ENCODE data around the gene NR0B2. TPM values are rescaled to one million over a fixed set of nuclear protein-coding genes. Genes with fewer than 3 reads are reported as not detected.

The NR0B2 gene, protein sequence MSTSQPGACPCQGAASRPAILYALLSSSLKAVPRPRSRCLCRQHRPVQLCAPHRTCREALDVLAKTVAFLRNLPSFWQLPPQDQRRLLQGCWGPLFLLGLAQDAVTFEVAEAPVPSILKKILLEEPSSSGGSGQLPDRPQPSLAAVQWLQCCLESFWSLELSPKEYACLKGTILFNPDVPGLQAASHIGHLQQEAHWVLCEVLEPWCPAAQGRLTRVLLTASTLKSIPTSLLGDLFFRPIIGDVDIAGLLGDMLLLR
- total RNA-seq: not detected in 2 replicates

DNA sequence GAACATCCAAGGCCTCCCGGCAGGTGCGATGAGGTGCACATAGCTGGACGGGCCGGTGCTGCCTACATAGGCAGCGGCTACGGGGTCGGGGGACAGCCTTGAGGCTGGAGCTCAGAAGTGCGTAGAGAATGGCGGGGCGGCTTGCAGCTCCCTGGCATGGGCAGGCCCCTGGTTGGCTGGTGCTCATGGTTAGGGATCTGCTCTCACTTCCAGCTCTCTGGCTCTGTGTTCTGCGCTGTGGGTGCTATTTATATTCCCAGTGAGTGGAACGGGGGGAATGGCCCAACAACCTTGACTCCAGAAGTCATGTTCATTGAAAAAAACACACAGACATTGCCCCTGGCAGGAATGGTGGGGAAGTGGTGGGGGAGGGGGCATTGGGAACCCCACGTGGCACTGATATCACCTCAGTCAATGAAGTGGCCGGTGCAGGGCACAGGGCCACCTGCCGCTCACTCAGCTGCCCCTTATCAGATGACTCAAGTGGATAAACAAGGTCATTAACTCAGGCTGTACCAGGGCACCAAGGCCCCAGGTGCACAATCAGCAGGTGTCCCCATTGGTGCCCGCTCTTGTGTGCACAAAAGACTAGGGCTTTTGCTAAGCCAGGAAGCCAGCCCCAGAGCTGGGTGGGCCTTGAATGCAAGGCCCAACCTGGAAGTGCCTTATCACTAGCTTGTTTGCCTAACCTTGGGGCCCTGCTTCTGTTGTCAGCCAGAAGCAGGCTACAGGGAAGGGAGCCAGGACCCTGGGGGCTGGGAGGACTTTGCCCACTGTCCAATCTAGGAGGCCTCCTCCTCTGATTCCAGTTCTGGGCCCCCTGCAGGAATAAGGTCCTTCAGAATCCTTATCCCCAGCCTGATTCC lies at the start of gene NR0B2:
NR0B2 (minus strand) TSS at position 222 of the 866 bp plus-strand sequence; CDS start at position 187, 35 bp downstream.

DNA sequence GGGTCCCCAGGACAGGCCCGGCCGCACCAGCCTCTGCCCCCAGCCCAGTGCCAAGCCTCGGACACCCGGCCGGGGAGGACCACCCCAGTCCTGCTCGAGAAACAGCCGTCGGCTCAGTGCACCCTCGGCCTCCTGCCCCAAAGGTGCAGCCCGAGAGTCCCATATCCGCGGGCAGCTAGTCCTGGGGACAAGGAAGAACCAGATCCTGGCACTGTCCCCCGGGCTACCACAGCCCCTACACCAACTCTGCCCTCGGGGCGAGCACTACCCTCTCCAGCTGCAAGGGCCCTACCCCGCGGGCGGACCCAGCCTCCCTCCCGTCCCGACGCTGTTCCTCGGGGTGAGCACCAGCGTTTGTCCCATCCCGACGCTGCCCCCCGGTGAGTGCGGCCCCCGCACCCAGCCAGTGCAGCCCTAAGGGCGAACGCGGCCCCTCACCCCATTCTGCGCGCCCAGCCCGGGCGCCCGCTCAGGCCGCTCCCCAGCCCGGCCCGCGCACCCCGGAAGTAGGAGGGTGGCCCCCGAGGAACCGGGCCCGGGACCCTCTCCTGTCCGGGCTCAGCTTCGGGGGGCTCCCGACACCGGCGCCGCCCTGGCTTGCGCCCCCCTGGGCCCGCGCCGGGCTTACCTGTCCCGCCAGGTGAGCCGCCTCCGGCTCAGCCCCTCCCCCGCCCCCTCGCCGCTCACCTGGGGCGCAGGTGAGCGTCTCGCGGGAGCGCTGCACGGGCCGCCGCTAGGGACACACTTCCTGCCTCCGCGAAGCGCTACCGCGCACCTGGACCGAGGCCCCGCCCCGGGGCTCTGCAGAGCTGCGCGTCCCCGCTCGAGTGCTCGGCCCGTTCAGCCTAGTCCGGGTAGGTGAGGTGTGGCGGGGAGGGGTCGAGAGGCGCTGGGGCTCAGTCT lies 46.2 kb upstream of the NR0B2 start, which contains the start of gene KDF1:
KDF1 (minus strand) TSS at position 747 of the 903 bp plus-strand sequence. CDS start 8,088 bp downstream, outside the sequence.

DNA sequence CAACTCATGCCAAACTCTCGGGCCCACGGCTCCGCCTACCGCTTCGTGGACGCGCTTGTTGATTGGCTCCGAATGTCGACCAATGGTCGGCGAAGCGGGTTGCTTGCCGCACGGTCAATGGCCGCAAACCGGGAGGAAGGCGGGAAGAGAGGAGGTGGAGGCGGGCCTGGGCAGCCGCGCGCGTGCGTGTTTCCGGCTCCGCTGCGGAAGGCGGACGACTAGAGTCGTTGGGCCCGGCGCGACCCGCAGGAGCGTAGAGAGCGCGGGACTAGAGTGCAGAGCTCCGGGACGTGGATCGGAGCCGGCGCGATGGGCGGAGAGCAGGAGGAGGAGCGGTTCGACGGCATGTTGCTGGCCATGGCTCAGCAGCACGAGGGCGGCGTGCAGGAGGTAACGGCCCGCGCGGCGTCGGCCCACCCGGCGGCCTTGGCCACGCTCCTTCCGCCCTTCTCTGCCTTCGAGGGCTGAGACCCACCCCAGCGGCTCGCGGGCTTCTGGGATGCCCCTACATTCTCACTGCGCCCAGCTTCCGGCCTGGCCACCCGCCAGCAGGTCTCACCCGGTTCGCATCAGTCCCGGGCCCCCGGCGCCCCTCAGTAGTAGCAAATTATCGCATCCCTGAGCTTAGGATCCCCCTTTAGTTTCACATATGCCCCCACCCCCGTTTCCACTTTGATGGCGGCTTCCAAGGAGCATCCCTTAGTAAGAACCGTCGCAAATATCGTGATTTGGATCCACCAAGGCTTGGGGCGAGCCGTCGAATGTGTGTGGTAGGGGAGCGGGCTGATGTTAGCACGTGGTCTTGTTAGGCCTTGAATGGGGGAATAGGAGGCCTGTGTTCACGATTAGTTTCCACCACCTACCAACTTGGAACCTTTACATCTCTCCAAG lies 8.0 kb upstream of the NR0B2 start, which contains the start of gene NUDC:
NUDC (plus strand) TSS at position 204 of the 891 bp plus-strand sequence; CDS start at position 310, 106 bp downstream.

DNA sequence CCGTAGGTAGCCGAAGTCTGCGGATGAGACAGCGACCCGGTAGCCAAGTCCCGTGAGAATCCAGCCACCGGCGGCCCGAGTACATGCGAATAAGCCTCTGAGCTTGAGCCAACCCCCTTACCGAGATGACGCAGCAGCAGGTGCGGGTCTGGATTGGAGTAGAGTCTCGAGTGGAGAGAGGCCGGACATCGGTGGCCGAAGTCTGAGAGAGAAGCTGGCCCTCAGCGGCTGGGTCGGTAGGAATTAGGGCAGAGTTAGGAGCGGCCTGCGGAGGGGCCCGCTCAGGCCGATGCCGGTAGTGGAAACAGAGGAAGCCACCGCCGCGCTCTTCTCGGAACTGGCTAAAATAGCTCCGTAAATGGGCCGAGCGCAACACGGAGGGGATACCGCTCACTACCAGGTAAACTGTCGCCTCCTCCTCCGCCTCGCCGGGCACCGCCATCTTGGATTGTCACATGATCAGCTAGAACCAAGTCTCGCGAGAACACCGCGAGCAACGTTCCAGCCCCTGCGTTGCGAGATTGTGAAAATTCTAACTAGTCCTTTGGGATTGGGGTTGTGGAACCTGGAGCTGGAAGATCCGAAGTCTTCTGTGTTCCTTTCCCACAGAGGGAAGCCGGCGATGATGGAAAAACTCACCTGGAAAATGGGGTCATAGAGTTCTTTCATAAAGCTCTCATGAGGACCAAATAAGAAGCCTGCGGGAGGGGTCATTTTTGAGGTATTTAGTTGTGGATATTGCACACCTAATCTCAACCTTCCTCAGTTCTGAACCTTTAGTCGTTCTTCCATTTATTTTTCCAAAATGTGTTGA lies 13.6 kb downstream of the NR0B2 start, which contains the start of gene GPATCH3:
GPATCH3 (minus strand) TSS at position 467 of the 814 bp plus-strand sequence; CDS start at position 442, 25 bp downstream.

DNA sequence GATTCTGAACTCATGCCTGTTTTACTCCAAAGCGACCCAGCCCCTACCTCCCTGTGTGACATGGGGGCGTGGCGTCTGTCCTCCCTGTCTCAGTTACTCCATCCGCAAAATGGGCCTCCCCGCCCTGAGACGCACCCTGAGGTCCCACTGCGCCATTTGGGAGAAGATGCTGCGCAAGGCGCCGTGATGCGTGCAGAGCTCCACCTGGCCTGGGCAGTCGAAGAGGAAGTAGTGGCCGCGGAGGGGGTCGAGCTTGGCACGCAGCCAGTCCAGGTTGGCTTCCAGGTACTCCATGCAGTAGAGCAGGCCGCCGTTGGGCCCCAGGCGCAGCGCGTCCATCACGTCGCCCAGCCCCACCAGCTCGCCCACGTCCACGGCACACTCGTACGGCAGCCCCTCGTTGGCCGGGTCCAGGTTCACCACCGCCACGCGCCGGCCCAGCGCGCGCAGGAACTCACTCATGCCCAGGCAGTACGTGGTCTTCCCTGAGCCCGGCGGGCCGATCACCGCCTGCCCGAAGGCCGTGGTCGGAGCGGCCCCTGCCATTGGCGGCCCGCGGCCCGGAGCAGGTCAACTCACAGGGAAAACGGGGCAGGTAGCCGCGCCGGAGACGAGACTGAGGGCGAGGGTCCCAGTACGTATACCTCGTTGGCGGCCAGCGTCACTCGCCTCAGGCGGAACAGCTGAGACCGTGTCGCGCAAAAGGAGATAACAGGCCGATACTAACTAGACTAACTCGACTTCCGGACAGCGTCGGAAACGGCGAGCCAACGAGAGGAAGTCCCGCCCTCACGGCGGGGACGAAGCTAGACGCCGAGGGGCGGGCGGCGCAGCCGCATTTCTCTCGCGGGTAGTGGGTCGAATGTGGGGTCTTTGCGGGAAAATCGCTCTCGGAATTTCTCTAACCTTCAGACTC lies 24.0 kb downstream of the NR0B2 start, which contains the start of gene GPN2:
GPN2 (minus strand) TSS at position 733 of the 916 bp plus-strand sequence; CDS start at position 546, 187 bp downstream.

GRCh38 chr1:26862781-26863684 lies 50.7 kb downstream of the NR0B2 start, which contains the start of gene SFN:
TSS of gene SFN (plus strand) at chr1:26863149. CDS start at chr1:26863213, 64 bp downstream.

Other genes starting within 250 kb of the NR0B2 start
- gene ARID1A, start 218.0 kb downstream of the NR0B2 start, total RNA-seq: 7.0 and 11.9 TPM in 2 replicates
- 11.7 and 29.6 TPM in 2 replicates for gene PIGV, start 126.0 kb downstream of the NR0B2 start, total RNA-seq
- gene ZDHHC18, start 87.3 kb downstream of the NR0B2 start, total RNA-seq: 7.7 and 10.4 TPM in 2 replicates
- gene SFN, start 50.8 kb downstream of the NR0B2 start, total RNA-seq: 0.56 and 2.7 TPM in 2 replicates
- gene GPN2, start 23.7 kb downstream of the NR0B2 start, total RNA-seq: 7.5 and 8.7 TPM in 2 replicates
- gene GPATCH3, start 13.5 kb downstream of the NR0B2 start, total RNA-seq: 6.5 and 10.2 TPM in 2 replicates
- 18.3 and 71.9 TPM in 2 replicates for gene NUDC, start 7.8 kb upstream of the NR0B2 start, total RNA-seq
- gene KDF1, start 46.5 kb upstream of the NR0B2 start, total RNA-seq: 0.28 TPM in 1 of 2 replicates, not detected in the other
- gene TRNP1, start 79.7 kb upstream of the NR0B2 start, total RNA-seq: 12.1 and 17.4 TPM in 2 replicates
- gene TENT5B, start 98.9 kb upstream of the NR0B2 start, total RNA-seq: 1.4 and 1.9 TPM in 2 replicates
- 2.9 and 3.4 TPM in 2 replicates for gene SLC9A1, start 241.2 kb upstream of the NR0B2 start, total RNA-seq

Data from regular cardiac myocyte (primary cell).